ES-I3 (cell line): Measurements from ENCODE around the gene RFPL3.
"Not testable (repeated sequence)": the region's sequence is repeated elsewhere in the genome, so short reads cannot be mapped to it uniquely, and the experiment has no call there.

Experiments
- H3K36me3 ChIP-seq: 2 replicates; pipeline ENCODE4 v1.6.1; 2013; ENCODE audit warnings: mild to moderate bottlenecking, low read length, control low read depth, moderate library complexity; ENCODE audit not compliant: insufficient read depth
- H3K4me1 ChIP-seq: 2 replicates; pipeline ENCODE4 v1.6.1; 2013; ENCODE audit warnings: mild to moderate bottlenecking, control low read depth, low read length; ENCODE audit not compliant: insufficient read depth
- H3K9ac ChIP-seq: 2 replicates; pipeline ENCODE4 v1.6.1; 2013; ENCODE audit warnings: low read depth, mild to moderate bottlenecking, low read length, moderate library complexity
- H3K9me3 ChIP-seq: 2 replicates; pipeline ENCODE4 v1.6.1; 2013; ENCODE audit warnings: mild to moderate bottlenecking, low read length, moderate library complexity; ENCODE audit not compliant: control insufficient read depth, insufficient read depth

The RFPL3 gene

DNA sequence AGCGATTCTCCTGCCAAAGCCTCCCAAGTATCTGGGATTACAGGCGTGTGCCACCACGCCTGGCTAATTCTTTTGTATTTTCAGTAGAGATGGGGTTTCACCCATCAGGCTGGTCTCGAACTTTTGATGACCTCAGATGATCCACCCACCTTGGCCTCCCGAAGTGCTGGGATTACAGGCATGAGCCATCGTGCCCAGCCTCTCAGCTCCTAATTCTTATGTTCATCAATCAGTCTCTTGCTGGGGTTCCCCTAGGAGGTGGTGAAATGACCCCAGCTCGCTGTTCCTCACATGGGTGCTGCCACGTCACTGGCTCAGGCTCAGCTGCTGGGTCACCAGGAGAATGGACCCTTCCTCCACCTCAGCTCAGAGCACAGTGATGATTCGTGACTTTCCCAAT lies at the start of gene RFPL3:
Gene RFPL3 (plus strand): TSS at position 301 of the 400 bp plus-strand sequence. CDS start 205 bp downstream, outside the sequence.
- not testable (repeated sequence) for H3K36me3 ChIP-seq, H3K4me1 ChIP-seq, H3K9me3 ChIP-seq, H3K9ac ChIP-seq

DNA sequence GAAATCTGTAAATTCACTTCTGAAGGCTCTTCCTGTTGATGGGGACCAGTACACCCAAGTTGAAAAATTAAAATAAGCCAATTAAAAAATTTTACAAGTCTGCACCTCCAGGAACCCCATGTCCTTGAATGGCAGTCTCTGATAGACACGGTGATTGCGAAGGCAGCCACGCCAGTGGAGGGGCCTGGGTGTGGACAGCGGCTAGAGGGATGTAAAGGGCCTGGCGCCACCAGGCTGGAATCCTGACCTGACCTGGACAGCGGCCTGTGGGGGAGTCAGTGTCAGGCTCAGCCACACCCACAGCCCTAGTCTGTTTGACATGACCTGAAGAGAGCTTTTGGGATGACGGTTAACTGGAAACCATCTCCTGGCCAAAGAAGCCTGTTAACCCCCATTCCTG lies 49.5 kb upstream of the RFPL3 start:
- Histone ChIP-seq H3K9ac (no peak overlapping the region), H3K9me3 (no peaks in the 10 kb centered on the region; the same call in 1 of the 2 replicates), H3K36me3 (no peaks in the 10 kb centered on the region), H3K4me1 (no peaks in the 10 kb centered on the region)

DNA sequence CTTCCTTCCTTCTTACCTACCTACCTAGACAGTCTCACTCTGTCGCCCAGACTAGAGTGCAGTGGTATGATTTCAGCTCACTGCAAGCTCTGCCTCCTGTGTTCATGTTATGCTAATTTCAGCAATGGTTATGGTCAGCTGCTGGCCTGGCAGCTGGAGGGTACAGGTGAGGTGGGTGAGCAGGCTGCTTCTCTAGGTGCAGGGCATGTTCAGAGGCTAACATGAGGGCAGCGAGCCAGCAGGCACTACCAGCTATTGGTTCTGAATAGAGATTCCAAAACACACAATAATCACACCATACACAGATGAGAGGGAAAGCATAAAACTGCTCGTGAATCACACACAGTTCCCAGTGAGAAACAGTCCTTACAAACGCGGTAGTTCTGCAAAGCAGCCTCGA lies 48.7 kb upstream of the RFPL3 start:
- H3K4me1 ChIP-seq = no peaks in the 10 kb centered on the region
- no peak overlapping the region for H3K9ac ChIP-seq
- H3K9me3 ChIP-seq = no peaks in the 10 kb centered on the region; the same call in 1 of the 2 replicates
- H3K36me3 ChIP-seq = no peaks in the 10 kb centered on the region

DNA sequence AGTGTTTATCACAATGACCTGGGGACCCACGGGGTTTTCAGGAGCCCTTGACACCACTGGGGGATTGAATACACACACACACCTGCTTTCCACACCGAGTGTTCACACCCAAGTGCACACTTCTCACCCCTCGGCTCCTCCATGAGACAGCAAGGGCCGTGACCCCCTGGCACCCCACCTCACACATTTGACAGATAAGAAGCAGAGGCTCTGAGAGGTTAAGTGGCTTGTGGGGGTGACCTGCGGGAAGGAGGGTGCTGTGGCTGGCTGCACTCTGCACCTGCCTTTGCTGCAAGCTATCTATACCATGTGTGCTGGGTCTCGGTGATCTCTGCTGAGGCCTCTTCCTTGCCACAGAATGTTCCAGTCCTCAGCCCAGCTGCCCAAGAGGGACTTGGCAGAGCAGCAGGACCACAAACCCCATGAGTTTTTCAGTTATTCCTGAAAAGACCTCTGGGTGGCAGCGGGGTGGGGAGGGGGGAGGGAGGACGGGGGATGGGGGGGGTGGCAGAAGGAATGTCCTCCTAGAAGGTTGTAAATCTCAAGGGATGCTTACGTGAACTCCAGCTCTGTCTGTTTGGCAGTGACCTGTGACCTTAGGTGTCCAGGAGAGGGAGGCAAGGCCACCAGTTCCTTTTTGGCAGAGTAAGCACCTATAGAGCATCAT lies 47.9 kb upstream of the RFPL3 start:
- Histone ChIP-seq H3K9me3 (no peaks in the 10 kb centered on the region; the same call in 1 of the 2 replicates), H3K9ac (no peak overlapping the region), H3K36me3 (no peaks in the 10 kb centered on the region), H3K4me1 (no peaks in the 10 kb centered on the region)

DNA sequence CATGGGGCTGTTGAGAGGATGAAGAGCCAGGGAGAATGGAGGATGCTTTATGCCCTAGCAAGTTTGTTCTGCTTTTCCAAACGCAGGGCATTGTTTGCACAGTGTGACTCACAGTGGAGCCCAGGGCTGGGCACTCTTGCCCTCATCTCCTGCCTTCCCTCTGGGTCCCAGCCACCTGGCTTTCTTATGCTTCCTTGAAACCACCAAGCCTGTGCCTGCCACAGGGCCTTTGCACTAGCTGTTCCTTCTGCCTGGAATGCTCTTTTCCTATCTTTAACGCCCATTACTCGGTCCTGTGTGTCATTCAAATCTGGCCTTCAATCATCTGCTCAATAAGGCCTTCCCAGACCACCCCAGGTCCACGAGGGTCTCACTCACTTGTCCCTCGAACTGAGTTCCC lies 46.9 kb upstream of the RFPL3 start:
- Histone ChIP-seq H3K9me3 (no peaks in the 10 kb centered on the region; the same call in 1 of the 2 replicates), H3K9ac (no peak overlapping the region), H3K4me1 (no peaks in the 10 kb centered on the region), H3K36me3 (no peaks in the 10 kb centered on the region)

DNA sequence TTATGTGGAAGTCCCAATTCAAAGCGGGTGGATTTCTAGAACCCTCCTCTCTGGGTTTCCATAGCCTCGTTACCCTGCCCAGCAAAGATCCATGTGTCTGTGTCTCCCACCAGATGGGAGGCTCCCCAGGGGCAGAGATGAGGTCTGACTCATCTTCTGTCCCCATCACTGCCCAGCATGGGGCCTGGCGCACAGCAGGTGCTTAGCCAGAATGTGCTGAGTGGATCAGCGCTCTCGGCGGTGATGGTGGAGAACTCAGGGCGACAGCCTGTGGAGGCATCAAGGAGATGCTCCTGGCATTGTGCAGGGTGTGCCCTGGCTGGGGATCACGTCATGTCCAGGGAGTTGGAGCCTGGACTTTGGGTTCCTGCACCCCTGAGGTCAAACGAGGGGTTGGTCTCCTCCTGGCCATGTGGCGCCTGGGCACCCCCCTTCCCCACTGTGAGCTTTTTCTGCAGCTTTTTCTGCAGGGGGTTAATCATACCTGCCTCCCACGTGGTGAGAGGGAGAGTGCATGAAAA lies 46.1 kb upstream of the RFPL3 start:
- Histone ChIP-seq H3K9me3 (no peaks in the 10 kb centered on the region; the same call in 1 of the 2 replicates), H3K4me1 (no peaks in the 10 kb centered on the region), H3K36me3 (no peaks in the 10 kb centered on the region), H3K9ac (no peak overlapping the region)

DNA sequence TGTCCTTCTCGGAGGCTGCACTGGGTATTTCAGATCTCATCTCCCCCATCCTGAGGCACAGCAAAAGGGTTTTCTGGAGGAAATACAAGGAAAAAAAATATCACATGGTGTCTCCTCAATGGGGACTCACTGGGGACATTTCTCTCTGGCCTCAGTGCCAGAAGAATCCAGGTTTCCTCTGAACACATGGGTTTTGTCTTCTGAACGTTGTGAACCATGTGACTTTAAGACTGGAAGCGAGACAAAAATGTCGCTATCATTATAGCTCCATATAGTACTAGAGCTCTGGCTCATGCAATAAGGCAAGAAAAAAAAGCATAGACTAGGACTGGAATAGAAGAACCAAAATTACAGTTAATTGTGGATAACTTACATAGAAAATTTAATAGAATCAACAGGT lies 44.9 kb upstream of the RFPL3 start:
- no peaks in the 10 kb centered on the region for H3K36me3 ChIP-seq
- no peaks in the 10 kb centered on the region; the same call in 1 of the 2 replicates for H3K9me3 ChIP-seq
- H3K4me1 ChIP-seq = no peaks in the 10 kb centered on the region
- H3K9ac ChIP-seq = no peak overlapping the region

DNA sequence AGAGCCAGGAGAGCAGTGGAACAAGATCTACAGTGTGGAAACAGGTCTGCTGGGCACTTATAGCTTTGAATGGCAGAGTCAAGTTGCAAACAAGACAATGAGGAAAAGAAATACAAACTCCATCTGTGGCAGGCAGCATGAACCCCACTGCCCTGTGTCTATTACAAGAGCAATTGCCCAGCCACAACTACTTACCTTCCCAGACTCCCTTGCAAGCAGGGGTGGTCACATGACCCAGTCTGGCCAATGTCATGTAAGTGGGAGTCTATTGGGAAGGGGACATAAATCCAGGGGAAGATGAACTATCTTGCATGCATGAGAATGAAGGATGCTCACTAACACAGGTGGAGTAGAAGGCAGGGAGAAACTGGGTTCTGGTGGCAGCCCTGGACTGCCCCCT lies 44.1 kb upstream of the RFPL3 start:
- H3K9ac ChIP-seq = no peak overlapping the region
- H3K4me1 ChIP-seq = no peaks in the 10 kb centered on the region
- H3K36me3 ChIP-seq = no peaks in the 10 kb centered on the region
- no peaks in the 10 kb centered on the region; the same call in 1 of the 2 replicates for H3K9me3 ChIP-seq

DNA sequence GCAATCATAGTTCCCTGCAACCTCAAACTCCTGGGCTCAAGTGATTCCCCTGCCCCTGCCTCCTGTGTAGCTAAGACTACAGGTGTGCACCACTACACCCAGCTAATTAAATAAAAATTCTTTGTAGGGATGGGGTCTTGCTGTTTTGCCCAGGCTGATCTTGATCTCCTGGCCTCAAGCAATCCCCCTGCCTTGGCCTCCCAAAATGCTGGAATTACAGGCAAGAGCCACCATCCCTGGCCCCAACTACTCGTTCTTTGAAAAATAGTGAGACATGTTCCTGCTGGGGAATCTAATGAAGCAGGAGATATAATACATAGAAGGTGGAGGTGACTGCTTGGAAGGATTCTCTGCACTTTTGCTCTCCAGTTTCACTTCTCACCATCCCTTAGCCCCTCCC lies 40.1 kb upstream of the RFPL3 start:
- H3K4me1 ChIP-seq = peaks cover 6% of the 10 kb centered on the region; the same call in 1 of the 2 replicates
- H3K36me3 ChIP-seq = no peaks in the 10 kb centered on the region
- no peak overlapping the region for H3K9ac ChIP-seq
- no peaks in the 10 kb centered on the region for H3K9me3 ChIP-seq

DNA sequence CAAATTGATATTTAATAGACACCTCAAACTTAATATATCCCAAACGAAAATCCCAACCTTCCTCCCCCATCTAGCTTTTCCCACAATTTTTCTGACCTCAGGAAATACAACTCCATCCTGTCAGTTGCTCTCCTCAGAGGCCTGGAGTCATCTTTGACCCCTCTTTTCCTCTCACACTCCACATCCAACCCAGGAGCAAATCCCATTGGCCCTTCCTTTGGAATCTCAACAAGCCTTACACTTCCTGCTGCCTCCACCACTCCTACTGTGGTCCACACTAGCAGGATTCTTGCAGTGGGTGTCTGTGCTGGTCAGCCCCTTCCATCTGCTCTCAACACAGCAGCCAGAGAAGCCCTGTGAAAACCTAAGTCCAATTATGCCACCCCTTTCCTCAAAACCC lies 39.3 kb upstream of the RFPL3 start:
- peaks cover 6% of the 10 kb centered on the region; the same call in 1 of the 2 replicates for H3K4me1 ChIP-seq
- no peak overlapping the region for H3K9ac ChIP-seq
- H3K36me3 ChIP-seq = no peaks in the 10 kb centered on the region
- no peaks in the 10 kb centered on the region for H3K9me3 ChIP-seq

DNA sequence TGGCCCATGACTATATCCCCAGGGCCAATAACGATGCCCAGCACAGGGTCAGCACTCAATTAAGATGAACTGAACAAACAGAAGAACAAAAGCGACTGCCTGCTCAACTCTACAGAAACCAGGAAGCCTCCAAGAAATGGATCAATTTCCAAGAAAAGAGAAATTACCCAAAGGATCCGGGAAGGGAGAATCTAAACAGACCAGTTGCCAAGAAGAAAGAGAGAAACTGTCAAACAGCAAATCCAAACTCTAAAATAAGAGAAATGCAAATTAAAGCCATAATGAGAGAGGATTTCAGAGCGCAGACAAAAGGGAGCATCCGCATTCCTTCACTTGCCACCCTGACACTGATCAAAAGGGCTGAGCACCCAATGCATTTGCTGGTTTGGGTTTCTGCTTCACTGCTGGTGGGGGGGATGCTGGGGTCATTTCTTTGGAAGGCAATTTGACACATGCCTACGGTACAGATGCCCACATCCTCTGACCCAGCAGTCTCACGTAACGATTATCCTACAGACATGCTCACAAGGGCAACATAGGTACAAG lies 37.7 kb upstream of the RFPL3 start:
- Histone ChIP-seq H3K4me1 (peaks cover 6% of the 10 kb centered on the region; the same call in 1 of the 2 replicates), H3K9ac (no peak overlapping the region), H3K36me3 (no peaks in the 10 kb centered on the region), H3K9me3 (no peaks in the 10 kb centered on the region)

DNA sequence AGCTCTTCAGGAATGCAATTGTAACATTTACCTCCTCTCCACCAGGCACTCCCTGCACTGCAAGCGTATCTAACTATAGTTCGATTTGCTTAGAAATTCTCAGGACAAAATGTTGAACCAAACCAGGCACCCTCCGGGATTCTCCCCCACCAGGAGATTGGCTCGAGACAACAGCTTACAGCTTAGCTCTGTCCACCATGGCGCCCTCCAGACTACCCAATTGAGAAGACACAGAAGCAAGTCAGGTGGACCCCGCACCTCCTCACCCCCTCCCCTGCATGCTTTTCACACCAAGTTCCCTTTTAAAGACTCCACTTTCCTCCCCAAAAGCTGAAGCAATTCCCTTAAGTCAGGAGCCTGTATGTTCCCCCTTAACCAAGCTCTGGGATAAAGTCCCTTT lies 34.7 kb upstream of the RFPL3 start:
- H3K9ac ChIP-seq = no peak overlapping the region
- H3K36me3 ChIP-seq = no peaks in the 10 kb centered on the region
- H3K4me1 ChIP-seq = peaks cover 11% of the 10 kb centered on the region; the same call in 1 of the 2 replicates
- no peaks in the 10 kb centered on the region for H3K9me3 ChIP-seq

DNA sequence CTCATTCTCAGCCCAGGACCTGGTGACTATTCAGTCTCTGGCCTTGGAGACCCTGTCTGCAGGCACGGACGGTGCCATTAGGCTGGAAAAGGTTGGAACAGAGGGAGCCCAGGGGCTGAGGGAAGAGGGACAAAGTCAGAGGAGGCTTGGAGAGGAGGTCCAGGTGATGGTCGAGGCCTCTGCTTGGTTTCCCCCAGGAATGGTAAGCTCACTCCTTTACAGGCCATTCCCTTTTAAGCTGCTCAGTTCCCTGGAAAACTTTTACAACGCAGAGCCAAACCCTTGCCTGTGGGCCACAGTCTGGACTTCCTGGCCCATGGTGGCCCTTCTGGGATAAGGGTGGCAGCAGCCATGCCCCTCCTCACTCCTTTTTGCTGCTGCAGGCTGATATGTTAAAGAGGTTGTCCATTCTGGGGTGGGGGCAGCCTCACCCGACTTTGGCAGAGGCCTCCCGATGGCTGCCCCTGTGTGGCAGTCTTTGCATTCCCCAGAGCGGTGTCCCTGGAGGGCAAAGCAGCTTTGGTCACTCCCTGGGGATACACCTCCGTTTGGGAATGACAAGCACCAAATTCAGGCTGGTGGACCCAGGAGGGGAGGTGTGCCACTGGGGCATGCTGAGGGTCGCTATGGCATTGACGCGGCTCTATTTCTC lies 34.0 kb upstream of the RFPL3 start:
- H3K36me3 ChIP-seq = no peaks in the 10 kb centered on the region
- no peak overlapping the region for H3K9ac ChIP-seq
- H3K9me3 ChIP-seq = no peaks in the 10 kb centered on the region

DNA sequence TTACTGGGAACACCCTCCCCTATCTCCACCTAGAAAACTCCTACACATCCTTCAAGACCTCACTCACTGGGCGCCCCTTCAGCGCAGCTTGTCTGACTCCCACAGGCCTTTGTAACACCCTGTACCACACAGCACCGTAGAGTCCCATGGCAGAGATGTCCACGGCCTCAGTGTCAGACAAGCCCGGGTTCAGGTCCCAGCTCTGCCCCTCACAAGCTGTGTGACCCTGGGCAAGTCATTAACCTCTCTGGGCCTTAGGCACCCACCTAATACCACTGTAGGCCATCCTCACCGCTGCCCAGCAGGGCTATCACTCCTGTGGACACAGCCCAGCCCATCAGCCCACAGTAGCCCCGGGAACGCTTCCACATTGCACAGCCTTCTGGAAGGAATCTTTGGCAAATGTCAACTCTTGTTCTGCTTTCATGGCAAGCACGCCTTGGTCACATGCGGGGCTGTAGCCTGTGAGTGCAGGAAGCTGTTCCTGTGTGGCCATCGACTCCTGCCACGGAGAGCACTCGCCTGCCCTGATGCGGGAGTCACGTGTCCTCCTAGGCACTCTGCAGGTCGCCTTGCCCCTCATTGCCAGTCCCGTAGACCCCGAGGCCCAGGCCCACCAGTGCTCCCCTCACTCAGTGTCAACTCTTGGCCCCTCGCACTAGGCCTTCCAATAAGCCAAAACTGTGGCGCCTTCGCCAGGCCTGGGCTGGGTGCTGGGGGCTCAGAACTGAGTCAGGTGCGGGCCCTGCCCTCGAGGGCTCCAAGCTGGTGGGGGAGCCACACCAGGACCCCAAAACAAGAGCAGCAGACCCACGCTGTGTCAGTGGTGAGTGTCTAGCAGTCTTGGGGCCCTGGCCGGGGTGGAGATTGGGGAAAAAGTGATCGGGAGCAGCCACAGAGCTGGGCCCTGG lies 32.9 kb upstream of the RFPL3 start:
- H3K36me3 ChIP-seq = no peaks in the 10 kb centered on the region
- peaks cover 11% of the 10 kb centered on the region; the same call in 1 of the 2 replicates for H3K4me1 ChIP-seq
- H3K9ac ChIP-seq = no peak overlapping the region
- no peaks in the 10 kb centered on the region for H3K9me3 ChIP-seq

More for the DNA sequence above, 34.0 kb upstream of the RFPL3 start:
- H3K4me1 ChIP-seq = peaks cover 11% of the 10 kb centered on the region; the same call in 1 of the 2 replicates
